Subcutaneous adipose tissue (tissue), 4 donors: Measurements from ENCODE around the gene CNNM2. TPM values are rescaled to one million over a fixed set of nuclear protein-coding genes. Genes with fewer than 3 reads are reported as not detected.

Experiments
- total RNA-seq, 4 donors: library from RNA; depleted of rRNA; stranded (reverse); fragments of >200 nt; gene quantifications; one replicate each; pipeline ENCODE4 v1.1.0, GENCODE V29; 2016
- TF ChIP-seq, protein P1 (sequence below): fragments of 450-650 bp; IDR thresholded peaks from one replicate; pipeline ENCODE4 v1.5.1; 2016; ENCODE audit warnings: low read depth, mild to moderate bottlenecking, control low read depth, antibody characterized with exemption, moderate library complexity

The CNNM2 gene
- total RNA-seq, 4 donors from 2014 or later: 3.3 to 9.6 (median 5.1) TPM

DNA sequence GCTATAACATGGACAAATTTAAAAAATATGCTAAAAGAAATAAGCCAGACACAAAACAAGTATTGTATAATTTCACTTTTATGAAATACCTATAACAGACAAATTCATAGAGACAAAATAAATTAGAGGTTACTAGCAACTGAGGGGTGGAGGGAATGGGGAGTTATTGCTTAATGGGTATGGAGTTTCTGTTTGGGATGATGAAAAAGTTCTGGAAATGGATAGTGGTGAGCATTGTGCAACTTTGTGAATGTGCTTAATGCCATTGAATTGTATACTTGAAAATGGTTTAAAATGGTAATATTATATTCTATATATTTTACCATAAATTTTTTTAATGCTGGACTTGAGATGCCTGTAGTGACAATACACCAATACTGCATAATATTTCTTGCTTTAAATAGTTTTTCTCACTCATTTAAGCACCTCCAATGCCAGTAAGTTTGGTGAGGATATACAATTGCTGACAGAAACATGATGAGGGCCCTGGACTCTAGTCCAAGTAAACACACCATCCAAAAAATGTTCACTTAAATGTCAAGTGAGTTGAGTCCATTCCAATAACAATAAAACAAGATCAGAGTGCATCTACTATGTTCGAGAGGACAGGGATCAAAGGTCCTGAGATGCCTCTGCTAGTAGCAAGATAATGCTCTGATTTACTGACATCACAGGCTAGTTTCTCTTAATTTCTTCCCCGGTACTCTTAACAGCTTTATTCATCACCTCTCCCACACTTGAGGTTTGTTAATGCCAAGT lies 203.1 kb downstream of the CNNM2 start:
- TF ChIP-seq, protein P1, sequence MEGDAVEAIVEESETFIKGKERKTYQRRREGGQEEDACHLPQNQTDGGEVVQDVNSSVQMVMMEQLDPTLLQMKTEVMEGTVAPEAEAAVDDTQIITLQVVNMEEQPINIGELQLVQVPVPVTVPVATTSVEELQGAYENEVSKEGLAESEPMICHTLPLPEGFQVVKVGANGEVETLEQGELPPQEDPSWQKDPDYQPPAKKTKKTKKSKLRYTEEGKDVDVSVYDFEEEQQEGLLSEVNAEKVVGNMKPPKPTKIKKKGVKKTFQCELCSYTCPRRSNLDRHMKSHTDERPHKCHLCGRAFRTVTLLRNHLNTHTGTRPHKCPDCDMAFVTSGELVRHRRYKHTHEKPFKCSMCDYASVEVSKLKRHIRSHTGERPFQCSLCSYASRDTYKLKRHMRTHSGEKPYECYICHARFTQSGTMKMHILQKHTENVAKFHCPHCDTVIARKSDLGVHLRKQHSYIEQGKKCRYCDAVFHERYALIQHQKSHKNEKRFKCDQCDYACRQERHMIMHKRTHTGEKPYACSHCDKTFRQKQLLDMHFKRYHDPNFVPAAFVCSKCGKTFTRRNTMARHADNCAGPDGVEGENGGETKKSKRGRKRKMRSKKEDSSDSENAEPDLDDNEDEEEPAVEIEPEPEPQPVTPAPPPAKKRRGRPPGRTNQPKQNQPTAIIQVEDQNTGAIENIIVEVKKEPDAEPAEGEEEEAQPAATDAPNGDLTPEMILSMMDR: no peak

DNA sequence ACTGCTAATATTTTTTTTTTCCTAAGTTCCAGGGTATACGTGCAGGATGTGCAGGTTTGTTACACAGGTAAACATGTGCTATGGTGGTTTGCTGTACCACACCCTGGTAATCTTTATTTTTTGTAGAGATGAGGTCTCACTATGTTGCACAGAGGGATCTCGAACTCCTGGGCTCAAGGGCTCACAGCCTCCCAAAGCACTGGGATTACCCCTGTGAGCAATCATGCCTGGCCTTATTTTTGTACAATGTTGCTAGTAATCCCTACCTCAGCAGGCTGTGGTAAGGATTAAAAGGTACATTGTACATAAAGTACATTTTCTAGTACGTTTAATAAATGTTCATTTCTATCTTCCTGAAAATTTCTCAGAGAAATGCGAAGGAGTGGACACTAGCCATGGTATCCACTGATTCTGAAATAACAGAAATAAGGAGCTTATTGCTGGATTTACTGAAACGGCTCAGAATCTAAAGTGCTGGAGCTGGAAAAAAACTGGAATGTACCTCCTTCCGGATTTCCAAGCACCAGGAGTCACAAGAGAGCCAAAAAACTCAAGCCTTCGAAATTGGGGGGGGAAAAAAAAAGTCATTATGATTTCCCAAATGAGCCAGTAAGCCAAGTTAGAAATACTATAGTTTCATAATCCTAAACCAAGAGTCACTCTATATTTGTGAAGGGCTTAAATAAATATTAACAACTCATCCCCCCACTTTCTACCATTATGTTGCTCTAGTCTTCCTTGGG lies 205.4 kb downstream of the CNNM2 start:
- TF ChIP-seq, protein P1: no peak

DNA sequence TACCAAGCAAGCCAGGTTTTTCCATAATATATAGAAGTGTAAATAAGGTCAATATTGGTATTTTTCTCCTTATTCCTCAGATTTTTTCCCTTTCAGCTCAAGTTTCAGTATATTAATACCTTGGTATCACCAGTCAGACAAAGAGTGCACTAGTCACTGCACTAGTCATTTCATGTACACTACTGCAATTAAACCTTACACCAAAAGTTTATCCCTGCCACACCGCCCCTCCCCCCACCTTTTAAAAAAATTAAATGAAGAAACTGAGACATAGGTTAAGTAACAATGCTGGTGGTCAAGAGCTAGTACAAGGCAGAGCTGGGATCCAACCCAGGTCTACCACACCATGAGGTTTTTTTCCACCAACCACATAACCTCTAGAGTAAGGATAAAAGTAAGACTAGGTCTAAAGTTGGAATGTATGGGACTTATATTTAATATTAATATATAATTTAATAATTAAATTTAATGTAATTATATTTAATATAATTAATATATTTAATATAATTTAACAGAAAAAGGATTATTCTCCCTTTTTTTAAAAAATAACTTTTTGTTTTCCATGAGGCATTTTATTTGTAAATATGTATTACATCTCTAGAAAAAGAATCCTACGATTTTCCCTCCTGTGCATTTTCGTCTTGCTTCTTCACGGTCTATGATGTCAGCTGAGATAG lies 206.5 kb downstream of the CNNM2 start:
- TF ChIP-seq, protein P1: no peak

DNA sequence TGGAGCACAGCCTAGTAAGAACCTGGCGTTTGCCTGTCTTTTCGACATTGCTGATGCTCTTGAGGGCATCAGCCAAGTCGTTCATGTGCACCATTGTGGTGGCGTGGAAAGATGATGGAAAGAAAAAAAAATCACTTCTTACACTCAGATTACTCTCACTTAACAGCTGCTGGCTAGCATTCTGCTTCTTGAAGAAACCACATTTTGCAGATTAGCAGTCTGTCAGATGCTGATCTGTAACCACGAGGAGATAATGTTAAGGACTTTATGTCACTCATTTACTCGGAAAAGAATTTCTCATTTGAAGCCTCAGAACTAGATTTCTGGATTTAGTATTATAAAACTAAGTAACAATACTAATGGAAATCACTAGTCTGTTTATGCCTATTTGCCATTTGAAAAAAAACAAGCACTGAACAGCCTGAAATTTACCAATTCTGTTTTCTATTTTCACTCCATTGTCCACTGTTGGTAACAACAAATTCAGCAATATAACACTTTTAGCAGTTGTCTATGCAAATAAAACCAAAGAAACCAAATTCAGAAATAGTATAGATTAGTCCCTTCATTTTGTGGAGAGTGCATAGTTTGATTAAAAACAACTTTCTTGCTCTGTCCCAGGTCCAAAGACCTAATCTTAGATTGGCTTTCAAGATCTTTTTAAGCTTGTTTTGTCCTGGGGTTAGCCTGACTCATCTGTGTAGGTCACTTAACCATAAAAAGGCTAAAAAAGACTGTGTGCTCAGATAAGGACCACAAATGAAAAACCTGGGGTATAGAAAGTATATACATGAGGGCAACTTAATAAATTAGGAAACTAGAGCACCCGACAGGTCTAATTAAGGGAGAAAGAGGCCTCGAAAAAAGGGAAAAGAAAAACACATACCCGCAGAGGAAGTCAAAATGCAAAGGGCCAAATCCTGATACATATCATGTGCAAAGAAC lies 207.5 kb downstream of the CNNM2 start:
- TF ChIP-seq, protein P1: no peak

DNA sequence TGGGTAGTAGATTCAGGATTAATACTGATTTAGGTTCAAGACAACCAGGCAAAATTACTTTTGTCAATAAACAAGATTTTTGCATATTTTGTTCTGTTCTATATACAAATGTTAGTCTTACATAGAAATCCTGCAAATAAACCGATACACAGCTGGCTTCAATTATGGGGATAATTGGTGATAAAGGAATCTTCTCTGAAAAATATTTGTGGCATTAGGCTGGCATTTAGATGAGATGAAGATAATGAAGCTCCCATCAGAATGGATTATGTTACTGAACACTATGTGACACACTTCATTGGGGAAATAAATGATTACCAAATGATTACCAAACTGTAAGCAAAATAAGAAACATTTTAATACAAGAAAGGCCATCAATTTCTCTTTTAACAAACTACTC lies 209.1 kb downstream of the CNNM2 start:
- TF ChIP-seq, protein P1: no peak

DNA sequence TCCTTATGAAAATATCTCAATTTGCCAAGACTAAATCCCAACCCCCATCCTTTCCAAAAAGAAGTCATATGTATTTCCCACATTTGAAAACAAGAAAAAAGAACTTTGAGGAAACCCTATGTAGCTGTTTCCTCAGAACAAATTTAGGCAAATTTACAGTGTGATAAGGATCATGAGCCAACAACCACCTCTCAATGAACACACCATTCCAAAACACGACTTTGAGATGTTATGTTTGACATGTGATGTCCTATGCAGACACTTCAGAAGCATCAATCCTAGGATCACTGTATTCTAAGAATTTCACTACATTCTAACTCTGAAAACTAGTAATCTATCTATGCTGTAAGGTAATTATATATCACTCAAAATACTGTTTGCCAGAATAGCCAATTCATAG lies 212.8 kb downstream of the CNNM2 start:
- TF ChIP-seq, protein P1: no peak
